Mesodermal cell (in vitro differentiated cells): Measurements from ENCODE around the gene RGPD5. TPM values are rescaled to one million over a fixed set of nuclear protein-coding genes. Genes with fewer than 3 reads are reported as not detected.
A peak's percentile ranks its signal among the peaks of the same experiment; 100 is the strongest.
"Not testable (repeated sequence)": the region's sequence is repeated elsewhere in the genome, so short reads cannot be mapped to it uniquely, and the experiment has no call there.

Experiments
- H3K27ac ChIP-seq: 2 replicates; pipeline ENCODE4 v1.7.0; 2013; ENCODE audit warnings: mild to moderate bottlenecking, low read depth, low read length, moderate library complexity; ENCODE audit not compliant: severe bottlenecking
- H3K36me3 ChIP-seq: 2 replicates; pipeline ENCODE4 v1.7.1; 2013; ENCODE audit warnings: mild to moderate bottlenecking, low read length, moderate library complexity; ENCODE audit not compliant: control insufficient read depth, insufficient read depth
- H3K4me1 ChIP-seq: one replicate; pipeline ENCODE4 v1.7.1; 2013; ENCODE audit warnings: mild to moderate bottlenecking, low read length; ENCODE audit not compliant: insufficient read depth, control insufficient read depth, poor library complexity, severe bottlenecking
- H3K4me3 ChIP-seq: 2 replicates; pipeline ENCODE4 v1.7.0; 2013; ENCODE audit warnings: low read length, control low read depth, mild to moderate bottlenecking; ENCODE audit not compliant: insufficient read depth, poor library complexity, severe bottlenecking; ENCODE audit errors: extremely low read depth
- H3K9me3 ChIP-seq: 2 replicates; pipeline ENCODE4 v1.7.1; 2013; ENCODE audit warnings: mild to moderate bottlenecking, low read length, moderate library complexity; ENCODE audit not compliant: control insufficient read depth
- WGBS, 2 experiments: methylation state at CpG; one replicate each; pipeline ENCODE4 v1.1.5; 2013; ENCODE audit warnings: missing lambda C conversion rate in 2 of 2; ENCODE audit not compliant: insufficient coverage in 2 of 2; 5-methylcytosine and 5-hydroxymethylcytosine counted together
- polyA plus RNA-seq, 2 experiments: library from polyadenylated mRNA; stranded (reverse); fragments of 50-300 nt; gene quantifications; one replicate each; pipeline ENCODE4 v1.2.3, GENCODE V29; 2013

Gene RGPD5
- 41.0 TPM for polyA plus RNA-seq (2013, experiment 1 of 2)
- polyA plus RNA-seq (2013, experiment 2 of 2) = 36.3 TPM

- H3K36me3 ChIP-seq, H3K4me3 ChIP-seq, H3K9me3 ChIP-seq, H3K27ac ChIP-seq, H3K4me1 ChIP-seq: not testable (repeated sequence)
- WGBS, 2 experiments = no CpG with 5 or more reads among the region's 77 CpGs
These were observed at the start of gene RGPD5 for GRCh38 chr2:109794074-109794737. TSS of gene RGPD5 (plus strand) at chr2:109794305. CDS start at chr2:109794466, 161 bp downstream.

GRCh38 chr2:109751572-109751971 lies 42.5 kb upstream of the RGPD5 start:
- H3K4me3 ChIP-seq = not testable (repeated sequence)
- no CpG with 5 or more reads among the region's 6 CpGs for WGBS, 2 experiments

GRCh38 chr2:109757163-109757824 lies 36.8 kb upstream of the RGPD5 start:
- not testable (repeated sequence) for H3K36me3 ChIP-seq, H3K27ac ChIP-seq, H3K4me3 ChIP-seq, H3K4me1 ChIP-seq, H3K9me3 ChIP-seq
- no CpG with 5 or more reads among the region's 3 CpGs for WGBS, 2 experiments

More at GRCh38 chr2:109751572-109751971, 42.5 kb upstream of the RGPD5 start:
- H3K9me3 ChIP-seq, H3K27ac ChIP-seq, H3K4me1 ChIP-seq, H3K36me3 ChIP-seq: not testable (repeated sequence)

GRCh38 chr2:109760265-109761042 lies 33.7 kb upstream of the RGPD5 start:
- H3K4me3 ChIP-seq, H3K36me3 ChIP-seq, H3K4me1 ChIP-seq, H3K27ac ChIP-seq, H3K9me3 ChIP-seq: not testable (repeated sequence)
- WGBS, 2 experiments = no CpG with 5 or more reads among the region's 106 CpGs

- not testable (repeated sequence) for H3K27ac ChIP-seq, H3K36me3 ChIP-seq, H3K4me1 ChIP-seq, H3K9me3 ChIP-seq
- peak overlapping the region; percentile 8 for H3K4me3 ChIP-seq
- no CpG with 5 or more reads among the region's 23 CpGs for WGBS, 2 experiments
These were observed 33.1 kb upstream of the RGPD5 start for GRCh38 chr2:109761043-109761454.

GRCh38 chr2:109761976-109762375 lies 32.1 kb upstream of the RGPD5 start:
- not testable (repeated sequence) for H3K9me3 ChIP-seq

GRCh38 chr2:109766074-109766473 lies 28.0 kb upstream of the RGPD5 start:
- not testable (repeated sequence) for H3K4me3 ChIP-seq, H3K4me1 ChIP-seq, H3K27ac ChIP-seq, H3K9me3 ChIP-seq, H3K36me3 ChIP-seq
- WGBS, 2 experiments = 83 to 100% methylated on average over 2 of the region's 11 CpGs

More at GRCh38 chr2:109761976-109762375, 32.1 kb upstream of the RGPD5 start:
- no CpG with 5 or more reads among the region's 5 CpGs for WGBS, 2 experiments
- not testable (repeated sequence) for H3K4me3 ChIP-seq, H3K4me1 ChIP-seq, H3K27ac ChIP-seq, H3K36me3 ChIP-seq

- not testable (repeated sequence) for H3K4me1 ChIP-seq, H3K9me3 ChIP-seq, H3K36me3 ChIP-seq, H3K27ac ChIP-seq, H3K4me3 ChIP-seq
- no CpG with 5 or more reads among the region's 8 CpGs for WGBS, 2 experiments
These were observed 27.1 kb upstream of the RGPD5 start for GRCh38 chr2:109766886-109767578.

- H3K27ac ChIP-seq, H3K4me3 ChIP-seq, H3K9me3 ChIP-seq, H3K4me1 ChIP-seq, H3K36me3 ChIP-seq: not testable (repeated sequence)
- WGBS, 2 experiments = no CpG with 5 or more reads among the region's 10 CpGs
These were observed 25.2 kb upstream of the RGPD5 start for GRCh38 chr2:109768934-109769333.

GRCh38 chr2:109779118-109779517 lies 15.0 kb upstream of the RGPD5 start:
- WGBS, 2 experiments = no CpG with 5 or more reads among the region's 2 CpGs
- H3K4me1 ChIP-seq, H3K9me3 ChIP-seq: not testable (repeated sequence)

More at GRCh38 chr2:109779118-109779517, 15.0 kb upstream of the RGPD5 start:
- not testable (repeated sequence) for H3K36me3 ChIP-seq, H3K27ac ChIP-seq, H3K4me3 ChIP-seq
